NCI-H2171 (cell line): ENCODE measurements around the gene PIK3CB.
A peak's percentile ranks its signal among the peaks of the same experiment; 100 is the strongest.
"Not testable (repeated sequence)": the region's sequence is repeated elsewhere in the genome, so short reads cannot be mapped to it uniquely, and the experiment has no call there.

Experiments used
- DNase-seq: peaks from one replicate; lab custom pipeline; 2025; lab: John Stamatoyannopoulos, UW

PIK3CB gene

GRCh38 chr3:138747225-138747624, 87.5 kb downstream of the PIK3CB start:
- DNase-seq, result peak; percentile 49

GRCh38 chr3:138740072-138740471, 94.7 kb downstream of the PIK3CB start:
- DNase-seq, result no peak

GRCh38 chr3:138732456-138732855, 102.3 kb downstream of the PIK3CB start:
- DNase-seq, result no peak

GRCh38 chr3:138726946-138727730, 107.6 kb downstream of the PIK3CB start:
- no peak for DNase-seq

GRCh38 chr3:138726042-138726441, 108.7 kb downstream of the PIK3CB start:
- not testable (repeated sequence) for DNase-seq

GRCh38 chr3:138725116-138725515, 109.6 kb downstream of the PIK3CB start:
- no peak for DNase-seq

- no peak for DNase-seq
These were observed 110.3 kb downstream of the PIK3CB start for GRCh38 chr3:138724443-138724842.

- DNase-seq, result no peak
These were observed 115.9 kb downstream of the PIK3CB start for GRCh38 chr3:138718849-138719248.

- no peak for DNase-seq
These were observed 117.4 kb downstream of the PIK3CB start for GRCh38 chr3:138717348-138717747.

GRCh38 chr3:138712086-138712485, 122.6 kb downstream of the PIK3CB start:
- no peak for DNase-seq

GRCh38 chr3:138705675-138706074, 129.1 kb downstream of the PIK3CB start:
- no peak for DNase-seq

GRCh38 chr3:138696666-138697370, 137.9 kb downstream of the PIK3CB start:
- DNase-seq, result no peak

GRCh38 chr3:138694287-138695007, 140.3 kb downstream of the PIK3CB start:
- no peak for DNase-seq

GRCh38 chr3:138692152-138692551, 142.6 kb downstream of the PIK3CB start:
- DNase-seq, result no peak

- DNase-seq, result no peak
These were observed 143.4 kb downstream of the PIK3CB start for GRCh38 chr3:138691351-138691750.

- DNase-seq, result no peak
These were observed 144.7 kb downstream of the PIK3CB start for GRCh38 chr3:138690036-138690435.

- DNase-seq, result no peak
These were observed 145.8 kb downstream of the PIK3CB start for GRCh38 chr3:138688871-138689299.

- DNase-seq, result no peak
These were observed 147.5 kb downstream of the PIK3CB start for GRCh38 chr3:138687236-138687635.

GRCh38 chr3:138686771-138687221, 147.9 kb downstream of the PIK3CB start:
- DNase-seq, result no peak

- DNase-seq, result no peak
These were observed 150.3 kb downstream of the PIK3CB start for GRCh38 chr3:138684396-138684795.

- no peak for DNase-seq
These were observed 152.1 kb downstream of the PIK3CB start for GRCh38 chr3:138682648-138683047.

- no peak for DNase-seq
These were observed 153.1 kb downstream of the PIK3CB start for GRCh38 chr3:138681463-138682220.
